Skeletal muscle tissue (tissue), 4 donors: ENCODE measurements around the gene SLC27A2. TPM values are rescaled to one million over a fixed set of nuclear protein-coding genes. Genes with fewer than 3 reads are reported as not detected.

Source experiments
- H3K27ac ChIP-seq: one replicate; pipeline ENCODE4 v1.7.0; 2013; ENCODE audit warnings: mild to moderate bottlenecking, low read depth, low read length, inconsistent platforms
- H3K27me3 ChIP-seq, 3 donors: one replicate each; pipeline ENCODE4 v1.7.0; 2013; ENCODE audit warnings: low read length in 3 of 3; ENCODE audit not compliant: control insufficient read depth in 3 of 3, insufficient read depth in 3 of 3
- H3K36me3 ChIP-seq, 3 donors: one replicate each; pipeline ENCODE4 v1.7.0; 2013; ENCODE audit warnings: low read length in 3 of 3; ENCODE audit not compliant: control insufficient read depth in 3 of 3, insufficient read depth in 3 of 3
- H3K4me1 ChIP-seq, 3 donors: one replicate each; pipeline ENCODE4 v1.7.0; 2013; ENCODE audit warnings: low read length in 3 of 3, mild to moderate bottlenecking in 3 of 3; ENCODE audit not compliant: control insufficient read depth in 3 of 3, insufficient read depth in 3 of 3
- H3K4me3 ChIP-seq, 3 donors: one replicate each; pipeline ENCODE4 v1.7.0; 2013; ENCODE audit warnings: low read length in 3 of 3
- H3K9ac ChIP-seq, 3 donors: one replicate each; pipeline ENCODE4 v1.7.0; 2013; ENCODE audit warnings: low read length in 3 of 3, mild to moderate bottlenecking in 3 of 3, moderate library complexity in 2 of 3, low read depth in 1 of 3
- H3K9me3 ChIP-seq, 3 donors: one replicate each; pipeline ENCODE4 v1.7.0; 2013; ENCODE audit warnings: low read length in 3 of 3; ENCODE audit not compliant: control insufficient read depth in 3 of 3
- total RNA-seq: library from RNA; depleted of rRNA; stranded (reverse); fragments of >200 nt; gene quantifications from one replicate; pipeline ENCODE4 v1.2.3, GENCODE V29; 2014
- donor health status: Osteomylitis.

Gene SLC27A2
- total RNA-seq, 1 donor from 2014 or later: under 0.01 TPM

- Histone ChIP-seq H3K9me3 (no peaks in the 10 kb centered on the region), H3K36me3 (no peaks in the 10 kb centered on the region), H3K4me1 (no peaks in the 10 kb centered on the region), H3K27me3 (peaks cover 0 to 3% (median 0%) of the 10 kb centered on the region in 3 donors), H3K9ac (no peak overlapping the region), H3K27ac (no peak overlapping the region), H3K4me3 (no peak overlapping the region)
These were observed 77.3 kb downstream of the SLC27A2 start for GRCh38 chr15:50259276-50259675.

- H3K4me3 ChIP-seq: no peak overlapping the region
- peaks cover 0 to 3% (median 0%) of the 10 kb centered on the region in 3 donors for H3K27me3 ChIP-seq
- H3K9ac ChIP-seq: no peak overlapping the region
- no peaks in the 10 kb centered on the region for H3K4me1 ChIP-seq
- H3K9me3 ChIP-seq: no peaks in the 10 kb centered on the region
- H3K27ac ChIP-seq: no peak overlapping the region
- H3K36me3 ChIP-seq: no peaks in the 10 kb centered on the region
These were observed 79.0 kb downstream of the SLC27A2 start for GRCh38 chr15:50260969-50261496.

DNA sequence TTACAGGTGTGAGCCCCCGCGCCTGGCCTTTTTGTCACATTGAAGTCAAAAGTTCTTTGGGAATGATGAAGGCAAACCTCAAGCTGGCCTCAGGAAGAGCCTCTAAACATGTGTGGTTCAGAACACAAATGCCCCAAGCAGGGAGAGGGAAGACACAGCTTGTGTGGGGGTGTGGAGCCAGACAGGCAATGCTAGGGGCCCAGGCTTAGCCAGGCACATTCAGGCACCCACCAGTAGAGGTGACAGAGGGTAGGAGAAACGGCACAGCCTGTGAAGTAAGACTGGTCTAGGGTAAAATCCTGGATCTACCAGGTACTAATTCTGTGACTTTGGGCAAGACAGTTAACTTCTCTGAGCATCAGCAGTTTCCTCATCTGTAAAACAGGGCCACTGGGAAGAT is 80.0 kb downstream of the SLC27A2 start:
- Histone ChIP-seq H3K9ac (no peak overlapping the region), H3K4me1 (no peaks in the 10 kb centered on the region), H3K9me3 (no peaks in the 10 kb centered on the region), H3K4me3 (no peak overlapping the region), H3K36me3 (no peaks in the 10 kb centered on the region), H3K27me3 (peaks cover 0 to 3% (median 0%) of the 10 kb centered on the region in 3 donors), H3K27ac (no peak overlapping the region)

GRCh38 chr15:50262533-50262932 is 80.5 kb downstream of the SLC27A2 start:
- no peaks in the 10 kb centered on the region for H3K4me1 ChIP-seq
- no peaks in the 10 kb centered on the region for H3K36me3 ChIP-seq
- H3K27me3 ChIP-seq: peaks cover 0 to 3% (median 0%) of the 10 kb centered on the region in 3 donors
- no peak overlapping the region for H3K27ac ChIP-seq
- H3K4me3 ChIP-seq: no peak overlapping the region
- no peaks in the 10 kb centered on the region for H3K9me3 ChIP-seq
- H3K9ac ChIP-seq: no peak overlapping the region

DNA sequence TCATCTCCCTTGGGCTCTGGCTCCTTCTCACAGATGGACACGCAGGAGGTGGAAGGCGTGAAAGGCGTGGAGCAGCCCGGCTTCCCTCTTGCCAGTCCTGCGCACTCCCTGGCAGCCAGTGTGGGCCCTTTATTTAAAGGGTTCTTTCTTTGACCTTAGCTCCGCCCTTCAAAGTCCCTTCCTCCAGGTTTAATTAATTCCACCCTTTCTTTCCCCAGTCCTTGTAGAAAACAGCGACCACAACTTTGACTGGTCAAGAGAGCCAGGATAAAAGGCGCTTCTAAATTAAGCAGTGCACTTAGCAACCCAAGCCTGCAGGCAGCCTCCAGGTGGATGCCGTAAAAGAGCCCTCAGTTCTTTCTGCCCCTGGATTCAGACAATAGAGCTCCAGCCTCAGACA is 83.6 kb downstream of the SLC27A2 start, which contains the start of gene HDC:
HDC (minus strand) TSS at position 107 of the 400 bp plus-strand sequence; CDS start at position 4, 103 bp downstream.
- H3K9ac ChIP-seq: no peak within 1 kb of the TSS
- H3K27ac ChIP-seq: no peak within 1 kb of the TSS
- no peak within 1 kb of the TSS for H3K4me3 ChIP-seq
- H3K36me3 ChIP-seq: no peaks in the 10 kb centered on the region
- H3K9me3 ChIP-seq: no peaks in the 10 kb centered on the region
- H3K27me3 ChIP-seq: no peaks in the 10 kb centered on the region
- no peaks in the 10 kb centered on the region for H3K4me1 ChIP-seq

- Histone ChIP-seq H3K4me1 (no peaks in the 10 kb centered on the region), H3K9ac (no peak overlapping the region), H3K4me3 (no peak overlapping the region), H3K27ac (no peak overlapping the region), H3K27me3 (no peaks in the 10 kb centered on the region), H3K36me3 (no peaks in the 10 kb centered on the region), H3K9me3 (no peaks in the 10 kb centered on the region)
These were observed 85.6 kb downstream of the SLC27A2 start for GRCh38 chr15:50267577-50267976.

- Histone ChIP-seq H3K4me1 (no peaks in the 10 kb centered on the region), H3K27ac (no peak overlapping the region), H3K9ac (no peak overlapping the region), H3K4me3 (no peak overlapping the region), H3K36me3 (peaks cover 0 to 9% (median 0%) of the 10 kb centered on the region in 3 donors), H3K27me3 (no peaks in the 10 kb centered on the region), H3K9me3 (no peaks in the 10 kb centered on the region)
These were observed 93.1 kb downstream of the SLC27A2 start for GRCh38 chr15:50275091-50275490.

DNA sequence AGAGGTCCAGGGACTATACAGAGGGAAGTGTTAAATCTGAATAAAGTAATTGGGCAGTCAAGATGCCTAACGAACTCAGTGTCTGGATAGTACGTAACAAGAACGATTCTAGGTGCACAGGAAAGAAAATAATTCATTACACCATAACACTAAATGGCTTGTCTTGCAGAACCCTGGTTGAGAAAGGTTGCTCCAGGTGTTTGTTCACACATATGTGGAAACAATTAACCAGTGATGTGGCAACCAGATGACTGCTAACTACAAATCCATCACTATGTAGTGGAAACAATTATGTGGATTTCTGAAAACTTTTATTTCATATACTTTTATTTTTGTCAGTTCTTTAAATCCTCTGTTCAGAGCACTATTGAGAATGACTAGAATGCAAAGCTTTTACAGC is 93.9 kb downstream of the SLC27A2 start:
- no peaks in the 10 kb centered on the region for H3K27me3 ChIP-seq
- H3K9me3 ChIP-seq: no peaks in the 10 kb centered on the region
- no peaks in the 10 kb centered on the region for H3K4me1 ChIP-seq
- no peak overlapping the region for H3K4me3 ChIP-seq
- H3K9ac ChIP-seq: no peak overlapping the region
- H3K27ac ChIP-seq: no peak overlapping the region
- peaks cover 0 to 9% (median 0%) of the 10 kb centered on the region in 3 donors for H3K36me3 ChIP-seq

DNA sequence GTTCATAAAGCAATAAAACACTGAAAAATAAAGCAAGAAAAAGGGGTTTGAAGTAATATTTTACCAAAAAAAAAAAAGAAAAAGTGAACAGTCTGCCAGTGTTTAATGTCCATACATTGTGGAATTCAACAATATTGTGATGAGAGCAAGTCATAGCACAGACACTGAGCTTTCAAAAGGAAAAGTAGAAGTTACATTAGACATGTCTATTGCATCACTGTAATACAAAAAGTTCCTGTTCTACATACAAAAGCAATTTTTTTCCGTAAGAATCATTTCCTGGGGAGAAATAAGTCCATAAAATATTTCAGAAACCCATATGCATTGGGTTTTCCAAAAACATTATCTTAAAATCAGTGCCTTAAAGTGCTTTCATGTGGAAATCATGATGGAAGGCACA is 95.4 kb downstream of the SLC27A2 start:
- H3K4me3 ChIP-seq: no peak overlapping the region
- no peak overlapping the region for H3K27ac ChIP-seq
- H3K36me3 ChIP-seq: peaks cover 0 to 9% (median 0%) of the 10 kb centered on the region in 3 donors
- H3K9ac ChIP-seq: no peak overlapping the region
- H3K9me3 ChIP-seq: no peaks in the 10 kb centered on the region
- no peaks in the 10 kb centered on the region for H3K27me3 ChIP-seq
- H3K4me1 ChIP-seq: no peaks in the 10 kb centered on the region

DNA sequence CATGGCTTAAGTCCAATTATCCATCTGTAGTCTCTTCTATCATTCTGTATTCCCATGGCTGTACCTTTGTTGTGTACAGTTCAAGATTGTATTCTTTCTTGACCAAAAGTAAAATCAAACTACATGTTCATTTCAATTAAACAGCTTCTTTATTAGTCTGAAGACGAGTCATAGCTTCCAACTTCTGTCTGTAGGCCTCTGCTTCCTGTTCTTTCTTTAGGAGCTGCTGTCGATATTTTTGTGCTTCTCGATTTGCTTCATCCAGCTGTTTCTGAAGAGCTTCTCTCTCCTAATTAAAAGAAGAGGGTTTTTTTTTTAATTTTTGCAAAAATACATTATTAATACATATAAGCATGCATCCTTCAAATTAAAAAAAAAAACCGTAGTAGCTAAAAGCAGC is 96.5 kb downstream of the SLC27A2 start:
- H3K9me3 ChIP-seq: no peaks in the 10 kb centered on the region
- H3K27me3 ChIP-seq: no peaks in the 10 kb centered on the region
- H3K27ac ChIP-seq: no peak overlapping the region
- H3K9ac ChIP-seq: no peak overlapping the region
- H3K4me3 ChIP-seq: no peak overlapping the region
- no peaks in the 10 kb centered on the region for H3K4me1 ChIP-seq
- H3K36me3 ChIP-seq: peaks cover 0 to 9% (median 0%) of the 10 kb centered on the region in 3 donors
